Measurements from ENCODE around the gene MGAT5B. TPM values are rescaled to one million over a fixed set of nuclear protein-coding genes. Genes with fewer than 3 reads are reported as not detected.
A peak's percentile ranks its signal among the peaks of the same experiment; 100 is the strongest.
"Not testable (repeated sequence)": the region's sequence is repeated elsewhere in the genome, so short reads cannot be mapped to it uniquely, and the experiment has no call there.

MGAT5B gene, protein sequence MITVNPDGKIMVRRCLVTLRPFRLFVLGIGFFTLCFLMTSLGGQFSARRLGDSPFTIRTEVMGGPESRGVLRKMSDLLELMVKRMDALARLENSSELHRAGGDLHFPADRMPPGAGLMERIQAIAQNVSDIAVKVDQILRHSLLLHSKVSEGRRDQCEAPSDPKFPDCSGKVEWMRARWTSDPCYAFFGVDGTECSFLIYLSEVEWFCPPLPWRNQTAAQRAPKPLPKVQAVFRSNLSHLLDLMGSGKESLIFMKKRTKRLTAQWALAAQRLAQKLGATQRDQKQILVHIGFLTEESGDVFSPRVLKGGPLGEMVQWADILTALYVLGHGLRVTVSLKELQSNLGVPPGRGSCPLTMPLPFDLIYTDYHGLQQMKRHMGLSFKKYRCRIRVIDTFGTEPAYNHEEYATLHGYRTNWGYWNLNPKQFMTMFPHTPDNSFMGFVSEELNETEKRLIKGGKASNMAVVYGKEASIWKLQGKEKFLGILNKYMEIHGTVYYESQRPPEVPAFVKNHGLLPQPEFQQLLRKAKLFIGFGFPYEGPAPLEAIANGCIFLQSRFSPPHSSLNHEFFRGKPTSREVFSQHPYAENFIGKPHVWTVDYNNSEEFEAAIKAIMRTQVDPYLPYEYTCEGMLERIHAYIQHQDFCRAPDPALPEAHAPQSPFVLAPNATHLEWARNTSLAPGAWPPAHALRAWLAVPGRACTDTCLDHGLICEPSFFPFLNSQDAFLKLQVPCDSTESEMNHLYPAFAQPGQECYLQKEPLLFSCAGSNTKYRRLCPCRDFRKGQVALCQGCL
- polyA plus RNA-seq (2013, experiment 1 of 2; ENCODE audit: insufficient read length), result 2.1 TPM
- 1.8 TPM for polyA plus RNA-seq (2013, experiment 2 of 2; ENCODE audit: insufficient read length)

DNA sequence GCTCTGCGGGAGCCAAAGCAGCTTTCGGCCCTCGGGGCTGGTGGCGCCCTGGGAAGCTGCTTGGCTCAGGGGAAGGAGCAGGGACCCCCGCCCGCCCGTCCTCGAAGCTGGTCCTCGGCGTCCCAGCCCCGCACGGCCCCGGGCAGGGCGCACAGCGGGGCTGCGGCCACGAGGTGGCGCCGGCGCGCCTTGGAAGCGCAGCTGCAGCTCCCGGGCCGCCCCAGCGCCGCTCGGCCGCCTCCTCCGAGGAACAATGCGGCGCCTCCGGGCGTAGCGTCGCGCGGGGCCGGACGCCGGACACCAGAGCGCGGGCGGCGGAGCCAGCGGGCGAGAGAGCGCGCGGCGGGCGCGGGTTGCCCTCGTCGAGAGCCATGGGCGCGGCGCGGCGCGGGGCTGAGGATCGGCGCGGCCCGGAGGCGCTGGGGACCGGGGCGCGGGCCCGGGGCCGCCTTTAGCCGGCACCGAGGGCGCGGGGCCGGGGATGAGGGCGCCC lies at the start of gene MGAT5B:
MGAT5B (plus strand) TSS at position 229 of the 493 bp plus-strand sequence. CDS start 626 bp downstream, outside the sequence.
- peak; percentile 72 for DNase-seq

- no peak for DNase-seq
These were observed 48.2 kb upstream of the MGAT5B start for GRCh38 chr17:76820039-76820438.

GRCh38 chr17:76820561-76820960 lies 47.6 kb upstream of the MGAT5B start:
- DNase-seq, result no peak

GRCh38 chr17:76822184-76822778 lies 45.9 kb upstream of the MGAT5B start:
- DNase-seq, result no peak

- DNase-seq, result no peak
These were observed 44.1 kb upstream of the MGAT5B start for GRCh38 chr17:76824093-76824492.

DNA sequence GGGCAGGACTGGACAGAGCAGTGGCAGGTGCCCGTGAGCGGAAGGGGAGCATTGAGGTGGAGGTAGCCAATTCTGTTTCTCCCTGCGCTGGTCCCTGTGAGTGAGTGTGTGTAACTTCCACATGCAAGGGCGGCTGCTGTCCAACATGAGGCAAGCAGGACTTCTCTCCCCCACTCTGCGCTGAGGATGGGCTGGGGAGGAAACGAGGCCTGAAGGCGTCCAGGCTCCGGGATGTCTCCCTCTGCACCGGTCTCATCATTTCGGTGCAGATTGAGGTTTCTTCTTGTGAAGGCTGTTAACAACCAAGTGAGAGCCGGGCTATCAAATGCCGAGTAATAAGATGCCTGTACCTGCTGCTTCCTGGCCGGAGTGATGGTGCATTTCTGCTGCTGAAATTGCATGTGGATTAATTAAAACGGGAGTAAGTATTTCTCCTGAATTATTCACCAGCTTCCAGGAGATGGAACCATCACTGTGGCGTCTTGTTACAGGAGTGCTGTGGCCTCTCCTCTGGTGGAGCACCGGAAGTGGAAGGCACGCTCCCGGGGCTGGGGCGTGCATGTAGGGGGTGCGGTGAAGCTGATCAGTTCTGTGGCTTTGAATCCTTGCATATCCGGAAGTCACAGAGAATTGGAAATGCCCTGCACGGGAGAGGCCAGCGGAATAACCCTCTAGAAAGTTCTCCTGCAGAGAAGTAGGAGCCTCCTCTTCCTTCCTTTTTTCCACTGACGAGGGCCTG lies 41.7 kb upstream of the MGAT5B start:
- no peak for DNase-seq

- no peak for DNase-seq
These were observed 40.5 kb upstream of the MGAT5B start for GRCh38 chr17:76827736-76828135.

DNA sequence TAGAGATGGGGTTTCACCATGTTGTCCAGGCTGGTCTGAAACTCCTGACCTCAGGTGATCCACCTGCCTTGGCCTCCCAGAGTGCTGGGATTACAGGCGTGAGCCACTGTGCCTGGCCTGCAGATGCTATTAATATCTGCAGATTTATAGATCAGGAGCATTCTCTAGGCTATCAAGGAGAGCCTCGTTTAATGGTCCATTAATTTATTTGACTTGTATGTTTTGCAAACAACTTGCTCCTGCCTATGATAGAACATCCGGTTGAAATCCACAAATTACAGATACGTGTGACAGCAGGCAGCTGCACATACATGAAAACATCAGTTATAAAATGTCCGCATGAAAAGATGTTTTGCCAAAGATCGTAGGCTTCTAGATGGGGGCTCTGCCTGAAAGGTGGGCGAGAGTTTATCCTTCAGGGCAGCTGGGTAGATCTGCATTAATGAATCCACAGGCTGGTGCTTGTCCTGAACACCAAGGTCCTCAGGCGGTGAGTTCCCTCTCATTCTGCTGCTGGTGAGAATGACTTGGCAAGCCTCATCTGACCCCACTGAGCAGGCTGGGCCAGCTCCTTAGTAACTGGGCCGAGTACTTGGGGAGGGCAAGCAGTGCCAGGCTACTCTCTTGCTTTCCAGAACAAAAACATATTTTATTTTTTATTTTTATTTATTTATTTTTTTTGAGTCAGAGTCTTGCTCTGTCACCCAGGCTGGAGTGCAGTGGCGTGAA lies 37.1 kb upstream of the MGAT5B start:
- DNase-seq, result no peak

DNA sequence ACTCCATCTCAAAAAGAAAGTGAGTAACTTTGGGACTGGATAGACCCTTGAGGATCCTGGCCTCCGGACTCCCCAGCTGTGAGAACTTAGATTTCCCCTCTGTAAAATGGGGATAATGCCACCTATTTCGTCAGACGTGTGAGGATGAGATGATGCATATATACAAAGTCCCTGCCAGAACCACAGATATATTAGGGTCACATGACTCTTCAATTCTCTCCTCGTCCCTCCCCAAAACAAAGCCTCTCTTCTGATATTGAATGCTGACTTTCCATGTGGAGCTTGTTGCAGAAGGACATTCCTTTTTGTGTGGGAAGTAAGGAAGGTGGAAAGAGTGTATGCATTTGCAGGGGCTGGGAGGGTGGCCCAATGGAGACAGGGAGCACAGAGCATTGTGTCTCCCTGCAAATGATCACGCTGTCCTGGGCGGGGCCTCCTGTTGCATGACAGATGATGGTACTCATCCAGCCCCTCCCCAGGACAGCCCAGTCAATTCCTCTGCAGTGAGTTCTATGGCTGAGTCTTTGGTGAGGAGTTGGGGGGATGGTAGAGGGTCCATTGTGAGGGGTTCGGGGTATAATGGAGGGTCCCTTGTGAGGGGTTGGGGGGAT lies 35.1 kb upstream of the MGAT5B start:
- no peak for DNase-seq

DNA sequence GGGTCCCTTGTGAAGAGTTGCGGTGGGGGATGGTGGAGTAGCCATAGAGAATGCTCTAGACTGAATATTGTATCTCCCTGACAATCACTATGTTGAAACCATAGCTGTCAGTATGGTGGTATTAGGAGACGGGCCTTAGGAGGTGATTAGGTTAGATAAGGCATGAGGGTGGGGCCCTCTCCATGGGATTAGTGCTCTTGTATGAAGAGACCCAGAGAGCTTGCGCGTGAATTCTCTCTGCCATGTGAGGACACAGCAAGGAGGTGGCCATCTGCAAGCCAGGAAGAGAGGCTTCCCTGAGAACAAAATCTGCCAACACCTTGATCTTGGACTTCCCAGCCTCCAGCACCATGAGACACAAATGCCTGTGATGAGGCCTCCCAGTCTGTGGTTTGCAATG lies 34.5 kb upstream of the MGAT5B start:
- no peak for DNase-seq

DNA sequence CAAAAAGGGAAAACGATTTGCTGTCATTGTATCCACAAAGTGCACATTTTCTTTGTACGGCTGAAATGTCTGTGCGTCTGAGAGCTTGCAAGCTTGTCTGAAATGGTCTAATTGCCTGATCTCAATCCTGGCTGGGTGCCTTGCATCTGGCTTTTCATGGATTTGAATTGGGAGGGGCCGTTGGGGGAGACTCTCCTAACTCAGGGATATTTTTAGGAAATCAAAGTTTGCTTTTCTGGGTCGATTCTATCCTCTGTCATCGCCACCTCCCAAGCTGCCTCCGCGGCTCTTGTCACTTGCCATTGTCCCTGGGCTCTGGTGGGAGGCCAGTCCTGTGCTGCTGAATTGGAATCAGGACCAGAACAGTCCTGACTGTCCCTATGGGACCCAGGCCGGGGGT lies 33.3 kb upstream of the MGAT5B start:
- DNase-seq, result no peak

DNA sequence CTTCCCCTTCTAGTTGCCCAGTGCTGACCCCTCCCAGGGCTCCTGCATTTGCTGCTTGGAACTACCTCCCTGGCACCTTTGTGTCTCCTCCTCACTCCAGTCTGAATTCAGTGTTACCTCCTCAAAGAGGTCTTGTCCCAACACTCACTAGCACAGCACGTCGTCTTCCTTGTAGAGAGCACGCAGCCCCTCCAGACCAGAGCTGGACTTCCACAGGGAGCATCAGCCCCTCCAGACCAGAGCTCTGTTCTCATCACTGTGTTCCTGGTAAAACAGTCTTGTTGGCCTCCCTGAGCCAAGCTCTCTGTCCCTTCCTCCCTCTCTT lies 27.8 kb upstream of the MGAT5B start:
- no peak for DNase-seq

DNA sequence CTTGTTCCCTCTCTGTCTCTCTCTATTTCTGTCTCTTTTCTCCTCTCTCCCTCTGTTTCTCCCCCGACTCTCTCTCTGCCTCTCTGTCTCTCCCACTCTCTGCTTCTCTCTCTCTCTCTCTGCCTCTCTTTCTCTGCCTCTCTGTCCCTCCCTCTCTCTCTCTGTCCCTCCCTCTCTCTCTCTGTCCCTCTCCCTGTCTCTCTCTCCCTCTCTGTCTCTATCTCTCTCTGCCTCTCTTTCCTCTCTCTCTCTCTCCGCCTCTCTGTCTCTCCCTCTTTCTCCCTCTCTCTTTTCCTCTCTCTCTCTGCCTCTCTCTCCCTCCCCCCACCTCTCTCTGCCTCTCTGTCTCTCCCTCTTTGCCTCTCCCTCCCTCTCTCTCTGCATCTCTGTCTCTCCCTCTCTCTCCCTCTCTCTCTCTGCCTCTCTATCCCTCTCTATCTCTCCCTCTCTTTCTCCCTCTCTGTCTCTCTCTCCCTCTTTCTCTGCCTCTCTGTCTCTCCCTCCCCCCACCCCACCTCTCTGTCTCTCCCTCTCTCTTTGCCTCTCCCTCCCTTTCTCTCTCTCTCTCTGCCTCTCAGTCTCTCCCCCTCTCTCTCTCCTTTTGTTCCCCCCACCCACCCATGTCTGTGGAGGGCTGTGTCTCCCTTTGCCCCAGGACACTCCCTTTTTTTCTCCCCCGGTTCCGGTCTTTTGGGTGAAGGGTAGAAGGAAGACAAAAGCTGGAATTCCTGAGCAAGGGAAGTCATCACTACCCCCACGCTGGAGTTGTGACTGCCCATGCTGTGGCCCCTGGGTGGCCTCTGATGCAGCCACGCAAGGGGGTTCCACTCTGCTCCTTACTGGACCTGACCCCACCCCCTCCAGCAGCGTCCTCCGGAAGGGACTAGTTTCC lies 27.1 kb upstream of the MGAT5B start:
- DNase-seq, result no peak

DNA sequence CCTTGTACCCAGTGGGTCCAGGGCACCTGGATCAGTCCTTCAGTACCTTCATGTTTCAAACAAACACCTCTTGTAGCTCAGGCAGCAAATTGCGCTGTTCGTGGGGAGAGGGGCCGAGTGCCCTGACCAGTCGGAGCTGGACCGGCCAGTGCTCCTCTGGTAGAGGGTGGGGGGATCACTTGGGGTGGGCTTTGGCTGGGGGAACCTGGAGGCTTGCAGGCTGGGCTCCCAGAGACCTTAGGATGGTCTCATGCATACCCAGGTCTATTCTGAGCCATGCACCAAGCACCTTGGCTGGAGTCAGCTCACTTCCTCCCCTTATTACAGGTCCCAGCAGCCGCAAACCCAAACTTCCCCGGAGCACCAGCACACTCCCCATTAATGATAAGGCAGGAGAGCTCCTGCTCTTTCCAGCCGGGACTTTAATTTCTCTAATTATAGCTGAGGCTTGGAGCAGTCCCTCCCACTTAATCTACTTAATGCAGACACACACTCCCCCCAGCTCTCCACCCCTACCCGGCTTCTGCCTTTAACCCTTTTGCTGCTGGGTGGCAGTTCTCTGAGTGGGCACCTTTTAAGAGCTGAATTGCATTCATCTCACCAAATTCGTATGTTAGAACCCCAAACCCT lies 26.3 kb upstream of the MGAT5B start:
- no peak for DNase-seq

GRCh38 chr17:76843068-76843467 lies 25.1 kb upstream of the MGAT5B start:
- DNase-seq, result not testable (repeated sequence)

- no peak for DNase-seq
These were observed 24.3 kb upstream of the MGAT5B start for GRCh38 chr17:76843703-76844484.

DNA sequence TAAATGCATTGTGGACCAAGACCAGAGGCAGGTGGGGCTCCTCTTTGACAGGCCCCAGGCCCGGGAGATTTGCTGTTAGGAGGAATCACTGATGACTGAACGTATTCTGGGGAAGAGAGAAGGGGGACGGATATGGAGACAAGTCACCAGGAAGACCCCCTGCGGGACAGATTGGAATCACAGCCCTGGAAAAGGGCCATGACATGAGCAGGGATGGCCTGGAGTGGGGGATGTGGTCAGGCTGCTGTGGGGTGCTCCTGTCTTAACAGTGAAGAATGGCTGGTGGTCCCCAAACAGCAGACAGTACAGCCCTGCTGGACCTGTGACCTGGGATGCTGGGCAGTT lies 23.7 kb upstream of the MGAT5B start:
- DNase-seq, result no peak

DNA sequence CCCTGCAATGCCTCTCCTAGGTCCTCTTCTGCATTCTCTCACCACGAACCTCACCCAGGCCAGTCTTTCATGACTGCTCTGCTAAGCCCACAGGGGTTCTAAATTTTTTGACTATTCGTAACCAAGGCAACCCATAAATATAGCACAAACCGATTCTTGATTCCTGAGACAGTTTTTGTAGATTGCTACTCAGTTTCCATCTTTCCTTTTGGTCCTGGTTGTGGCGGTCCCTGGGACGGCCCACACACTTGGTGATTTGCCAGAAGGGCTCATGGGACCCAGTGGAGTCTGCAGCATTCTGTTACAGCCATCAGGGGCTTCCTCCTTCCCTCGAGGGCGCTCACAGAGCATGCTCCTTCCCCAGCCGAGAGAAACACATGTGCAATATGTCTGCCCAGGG lies 23.4 kb upstream of the MGAT5B start:
- DNase-seq, result no peak

DNA sequence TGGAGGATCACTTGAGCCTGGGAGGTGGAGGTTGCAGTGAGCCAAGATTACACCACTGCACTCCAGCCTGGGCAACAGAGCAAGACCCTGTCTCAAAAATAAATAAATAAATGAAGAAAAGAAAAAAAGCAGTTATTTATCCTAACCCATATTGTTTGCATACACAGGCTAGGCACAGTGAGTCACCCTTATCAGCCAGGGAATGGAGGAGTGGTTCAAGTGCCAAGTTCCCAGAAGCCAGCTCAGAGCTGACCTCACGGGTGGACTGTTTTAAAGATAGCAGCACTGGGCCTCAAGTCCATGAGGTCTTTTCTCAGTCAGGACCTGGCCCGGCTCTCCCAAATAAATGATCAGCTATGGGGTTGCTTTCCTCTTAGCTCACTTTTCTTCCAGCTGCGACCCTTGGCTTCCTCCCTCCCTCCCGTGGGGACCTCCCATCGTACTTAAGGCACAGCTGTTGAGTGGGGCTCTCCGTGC lies 22.6 kb upstream of the MGAT5B start:
- no peak for DNase-seq

All from fibroblast of skin of abdomen (primary cell).